ENCODE results near the gene ANKS3.

- no peak for TF ChIP-seq SETDB1 (IDR thresholded peaks at IDR 0.05; ENCODE audit: insufficient read length, low read length)
- no peak for TF ChIP-seq RBAK (tag by site-specific recombination; IDR thresholded peaks at IDR 0.05)
- no peak for TF ChIP-seq CTCF (tag by site-specific recombination; IDR thresholded peaks at IDR 0.05)
- TF ChIP-seq MYNN (tag by site-specific recombination; IDR thresholded peaks at IDR 0.05; ENCODE audit: borderline replicate concordance): no peak
- TF ChIP-seq ZSCAN23 (tag by site-specific recombination; IDR thresholded peaks at IDR 0.05): no peak
- TF ChIP-seq REPIN1 (tag by site-specific recombination; IDR thresholded peaks at IDR 0.05; ENCODE audit: low read depth): no peak
- no peak for TF ChIP-seq ZNF416 (tag by site-specific recombination; IDR thresholded peaks at IDR 0.05)
- TF ChIP-seq ZNF513 (tag by site-specific recombination; IDR thresholded peaks at IDR 0.05): no peak
- no peak for TF ChIP-seq ZNF140 (tag by site-specific recombination; IDR thresholded peaks at IDR 0.05)
- no peak for TF ChIP-seq ZNF830 (tag by site-specific recombination; IDR thresholded peaks at IDR 0.05; ENCODE audit: low read depth)
- TF ChIP-seq ZIC2 (tag by site-specific recombination; IDR thresholded peaks at IDR 0.05): no peak; the same call in 1 of the 2 replicates
- TF ChIP-seq SP7 (tag by site-specific recombination; IDR thresholded peaks at IDR 0.05): no peak
- no peak for TF ChIP-seq ZNF24 (tag by site-specific recombination; IDR thresholded peaks at IDR 0.05)
- TF ChIP-seq HOXA7 (CRISPR knock-in tag; IDR thresholded peaks at IDR 0.05; ENCODE audit: borderline replicate concordance): no peak
Observed at GRCh38 chr16:4663777-4664465, 70.2 kb downstream of the ANKS3 start.
